Astrocyte (in vitro differentiated cells and primary cell): Measurements from ENCODE around the gene TOR4A. TPM values are rescaled to one million over a fixed set of nuclear protein-coding genes. Genes with fewer than 3 reads are reported as not detected.

Experiments used
- DNase-seq: peaks from one replicate; pipeline ENCODE4 v3.0.0-alpha.2; 2010; ENCODE audit warnings: low read depth
- FAIRE-seq: peaks from 2 replicates; lab custom pipeline; 2011; peaks lifted over from hg19 to GRCh38; lab: Jason Lieb, UNC
- H2AFZ ChIP-seq: 2 replicates; pipeline ENCODE4 v1.6.0; 2012; ENCODE audit warnings: low read depth, low read length, inconsistent platforms
- H3K27ac ChIP-seq: 2 replicates; pipeline ENCODE4 v1.5.1; 2011; ENCODE audit warnings: low read depth, low read length, inconsistent platforms
- H3K27me3 ChIP-seq: 2 replicates; pipeline ENCODE4 v1.6.0; 2011; ENCODE audit warnings: low read length, inconsistent platforms; ENCODE audit not compliant: insufficient read depth
- H3K36me3 ChIP-seq: 2 replicates; pipeline ENCODE4 v1.5.1; 2011; ENCODE audit warnings: low read length, inconsistent platforms; ENCODE audit not compliant: insufficient read depth
- H3K4me1 ChIP-seq: 2 replicates; pipeline ENCODE4 v1.5.1; 2011; ENCODE audit warnings: low read length, inconsistent platforms; ENCODE audit not compliant: insufficient read depth
- H3K4me2 ChIP-seq: 2 replicates; pipeline ENCODE4 v1.6.0; 2012; ENCODE audit warnings: low read length, inconsistent platforms
- H3K4me3 ChIP-seq: 2 replicates; pipeline ENCODE4 v1.5.1; 2011; ENCODE audit warnings: low read depth, mild to moderate bottlenecking, low read length, inconsistent platforms; ENCODE audit not compliant: insufficient read depth
- H3K79me2 ChIP-seq: 2 replicates; pipeline ENCODE4 v1.6.0; 2012; ENCODE audit warnings: mild to moderate bottlenecking, low read length, inconsistent platforms; ENCODE audit not compliant: insufficient read depth
- H3K9ac ChIP-seq: 2 replicates; pipeline ENCODE4 v1.6.0; 2012; ENCODE audit warnings: mild to moderate bottlenecking, low read length, inconsistent platforms
- H3K9me3 ChIP-seq: 2 replicates; pipeline ENCODE4 v1.5.1; 2012; ENCODE audit warnings: low read depth, mild to moderate bottlenecking, low read length, inconsistent platforms; ENCODE audit not compliant: insufficient read depth
- H4K20me1 ChIP-seq: 2 replicates; pipeline ENCODE4 v1.6.0; 2012; ENCODE audit warnings: low read length, inconsistent platforms; ENCODE audit not compliant: insufficient read depth
- H3K27ac Mint-ChIP-seq: one replicate; pipeline ENCODE4 v1.8.0; 2021; ENCODE audit warnings: mild to moderate bottlenecking, mixed read lengths; ENCODE audit not compliant: unreplicated experiment
- H3K27me3 Mint-ChIP-seq: one replicate; pipeline ENCODE4 v1.8.0; 2021; ENCODE audit warnings: low read depth, mixed read lengths; ENCODE audit not compliant: unreplicated experiment
- H3K36me3 Mint-ChIP-seq: one replicate; pipeline ENCODE4 v1.8.0; 2021; ENCODE audit warnings: low read depth, mixed read lengths; ENCODE audit not compliant: unreplicated experiment
- H3K4me1 Mint-ChIP-seq: one replicate; pipeline ENCODE4 v1.8.0; 2021; ENCODE audit warnings: low read depth, mixed read lengths; ENCODE audit not compliant: unreplicated experiment
- H3K4me3 Mint-ChIP-seq: one replicate; pipeline ENCODE4 v1.8.0; 2021; ENCODE audit warnings: mild to moderate bottlenecking, moderate library complexity, mixed read lengths; ENCODE audit not compliant: unreplicated experiment
- H3K9me3 Mint-ChIP-seq: one replicate; pipeline ENCODE4 v1.8.0; 2021; ENCODE audit warnings: mild to moderate bottlenecking, mixed read lengths; ENCODE audit not compliant: unreplicated experiment
- CTCF ChIP-seq: IDR thresholded peaks from 2 replicates; pipeline ENCODE4 v1.5.1; 2011; ENCODE audit warnings: low read depth, mild to moderate bottlenecking, inconsistent platforms, low read length, moderate library complexity; ENCODE audit not compliant: insufficient read depth
- EZH2 ChIP-seq: IDR thresholded peaks from 2 replicates; pipeline ENCODE4 v1.6.1; 2012; ENCODE audit warnings: mild to moderate bottlenecking, low read length, inconsistent platforms; ENCODE audit not compliant: insufficient read depth
- total RNA-seq: library from RNA; stranded (reverse); gene quantifications from 2 replicates; pipeline ENCODE4 v1.2.1, GENCODE V29; 2021

Gene TOR4A
- total RNA-seq, 1 donor from 2014 or later, result 11.8 TPM

DNA sequence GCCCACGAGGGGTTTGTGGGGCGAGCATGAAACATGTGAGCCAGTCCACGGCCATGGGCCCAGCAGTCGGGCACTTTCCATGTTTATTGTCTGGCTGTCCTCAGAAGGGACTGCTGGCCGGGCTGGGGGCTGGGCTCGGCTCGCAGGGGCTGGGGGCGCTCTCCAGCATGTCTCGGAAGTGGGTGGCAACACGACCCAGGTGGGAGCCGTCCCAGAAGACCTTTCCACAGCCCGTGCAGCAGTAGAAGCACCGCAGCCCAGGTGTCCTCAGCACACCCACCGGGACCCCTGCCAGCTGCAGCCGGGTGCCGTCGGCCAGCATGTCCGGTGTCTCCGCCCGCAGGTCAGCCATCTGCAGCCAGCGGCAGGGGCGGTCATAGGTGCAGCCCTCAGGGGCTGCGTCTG, 29.3 kb downstream of the TOR4A start:
- peaks cover 2% of the 10 kb centered on the region for H3K27me3 Mint-ChIP-seq
- Histone ChIP-seq H3K27ac (no peak overlapping the region), H3K4me2 (no peak overlapping the region), H3K9ac (no peak overlapping the region), H3K4me3 (no peak overlapping the region), H3K36me3 (no peaks in the 10 kb centered on the region), H2AFZ (no peak overlapping the region), H3K9me3 (no peaks in the 10 kb centered on the region), H3K79me2 (no peaks in the 10 kb centered on the region), H3K27me3 (no peaks in the 10 kb centered on the region), H4K20me1 (no peaks in the 10 kb centered on the region), H3K4me1 (peaks cover 13% of the 10 kb centered on the region)
- DNase-seq, result no peak
- no peak for FAIRE-seq
- H3K9me3 Mint-ChIP-seq, result no peaks in the 10 kb centered on the region
- no peaks in the 10 kb centered on the region for H3K4me1 Mint-ChIP-seq
- no peaks in the 10 kb centered on the region for H3K36me3 Mint-ChIP-seq
- no peak for TF ChIP-seq CTCF
- no peak overlapping the region for H3K27ac Mint-ChIP-seq
- no peak overlapping the region for H3K4me3 Mint-ChIP-seq

DNA sequence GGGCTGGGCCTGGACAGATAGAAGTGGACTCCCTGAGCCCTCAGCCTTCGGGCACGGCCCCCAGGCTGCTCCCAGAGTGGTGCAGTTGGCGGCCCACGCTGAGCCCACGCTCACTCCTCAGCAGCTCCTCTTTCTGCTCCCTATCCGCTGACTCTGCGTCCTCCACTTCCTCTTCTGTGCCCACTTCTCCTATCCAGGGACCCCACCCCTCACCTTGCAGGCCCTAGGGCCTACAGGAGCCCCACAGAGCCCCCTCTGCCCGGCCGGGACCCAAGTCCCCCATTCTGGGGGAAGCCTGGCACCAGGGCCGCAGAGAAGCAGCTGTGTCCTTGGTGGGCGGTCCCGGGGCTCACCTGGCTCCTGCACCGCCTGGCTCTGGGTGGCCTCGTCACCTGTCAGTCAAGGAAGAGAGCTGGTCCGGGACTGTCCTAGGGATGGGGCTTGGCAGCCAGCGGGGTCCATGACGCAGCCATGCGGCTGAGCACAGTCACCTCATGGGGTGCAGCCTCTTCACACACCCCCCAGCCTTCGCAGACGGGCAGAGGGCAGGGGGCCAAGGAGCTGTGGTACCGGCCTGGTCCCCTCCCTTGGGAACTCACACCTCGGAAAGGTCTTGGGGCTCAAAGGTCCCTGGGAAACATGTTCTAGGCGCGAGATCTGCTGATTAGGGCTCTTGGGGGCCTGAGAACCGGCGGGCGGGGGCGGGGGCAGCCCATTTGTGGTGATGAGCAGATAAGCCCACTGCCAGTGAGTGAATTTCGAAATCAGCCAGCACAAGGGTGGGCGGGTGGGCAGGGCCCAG, 29.9 kb downstream of the TOR4A start:
- H3K36me3 ChIP-seq, result no peaks in the 10 kb centered on the region
- no peak overlapping the region for H3K4me2 ChIP-seq
- H3K4me1 Mint-ChIP-seq, result no peaks in the 10 kb centered on the region
- no peak overlapping the region for H3K4me3 ChIP-seq
- no peaks in the 10 kb centered on the region for H3K79me2 ChIP-seq
- no peak for TF ChIP-seq EZH2
- no peak for TF ChIP-seq CTCF
- H2AFZ ChIP-seq, result no peak overlapping the region
- H3K27me3 Mint-ChIP-seq, result peaks cover 2% of the 10 kb centered on the region
- H3K27me3 ChIP-seq, result no peaks in the 10 kb centered on the region
- no peak overlapping the region for H3K27ac Mint-ChIP-seq
- no peak for DNase-seq
- no peaks in the 10 kb centered on the region for H3K36me3 Mint-ChIP-seq
- H3K9me3 Mint-ChIP-seq, result no peaks in the 10 kb centered on the region
- no peak overlapping the region for H3K9ac ChIP-seq
- H3K27ac ChIP-seq, result no peak overlapping the region
- no peaks in the 10 kb centered on the region for H3K9me3 ChIP-seq
- FAIRE-seq, result no peak
- peaks cover 13% of the 10 kb centered on the region for H3K4me1 ChIP-seq
- H3K4me3 Mint-ChIP-seq, result no peak overlapping the region
- H4K20me1 ChIP-seq, result no peaks in the 10 kb centered on the region

- Mint-ChIP-seq H3K9me3 (no peaks in the 10 kb centered on the region), H3K4me3 (no peak overlapping the region), H3K27me3 (peaks cover 2% of the 10 kb centered on the region), H3K4me1 (no peaks in the 10 kb centered on the region), H3K27ac (no peak overlapping the region), H3K36me3 (no peaks in the 10 kb centered on the region)
- H3K9ac ChIP-seq, result no peak overlapping the region
- no peaks in the 10 kb centered on the region for H3K36me3 ChIP-seq
- DNase-seq (no peak), FAIRE-seq (no peak)
- TF ChIP-seq CTCF, result no peak
- TF ChIP-seq EZH2, result no peak
- H3K4me1 ChIP-seq, result peaks cover 13% of the 10 kb centered on the region
- H3K4me3 ChIP-seq, result no peak overlapping the region
- no peaks in the 10 kb centered on the region for H3K9me3 ChIP-seq
- H2AFZ ChIP-seq, result no peak overlapping the region
- H4K20me1 ChIP-seq, result no peaks in the 10 kb centered on the region
- H3K4me2 ChIP-seq, result no peak overlapping the region
- H3K79me2 ChIP-seq, result no peaks in the 10 kb centered on the region
- no peaks in the 10 kb centered on the region for H3K27me3 ChIP-seq
- H3K27ac ChIP-seq, result no peak overlapping the region
These were observed 30.6 kb downstream of the TOR4A start for GRCh38 chr9:137308057-137308619.
